Cerebellar cortex (tissue), 1 donor: ENCODE results near the gene C1QTNF6.
A peak's percentile ranks its signal among the peaks of the same experiment; 100 is the strongest.
"Not testable (repeated sequence)": the region's sequence is repeated elsewhere in the genome, so short reads cannot be mapped to it uniquely, and the experiment has no call there.

Source experiments
- DNase-seq: peaks from one replicate; pipeline ENCODE4 v3.0.0-alpha.2; 2015; ENCODE audit warnings: low spot score

C1QTNF6 gene

DNA sequence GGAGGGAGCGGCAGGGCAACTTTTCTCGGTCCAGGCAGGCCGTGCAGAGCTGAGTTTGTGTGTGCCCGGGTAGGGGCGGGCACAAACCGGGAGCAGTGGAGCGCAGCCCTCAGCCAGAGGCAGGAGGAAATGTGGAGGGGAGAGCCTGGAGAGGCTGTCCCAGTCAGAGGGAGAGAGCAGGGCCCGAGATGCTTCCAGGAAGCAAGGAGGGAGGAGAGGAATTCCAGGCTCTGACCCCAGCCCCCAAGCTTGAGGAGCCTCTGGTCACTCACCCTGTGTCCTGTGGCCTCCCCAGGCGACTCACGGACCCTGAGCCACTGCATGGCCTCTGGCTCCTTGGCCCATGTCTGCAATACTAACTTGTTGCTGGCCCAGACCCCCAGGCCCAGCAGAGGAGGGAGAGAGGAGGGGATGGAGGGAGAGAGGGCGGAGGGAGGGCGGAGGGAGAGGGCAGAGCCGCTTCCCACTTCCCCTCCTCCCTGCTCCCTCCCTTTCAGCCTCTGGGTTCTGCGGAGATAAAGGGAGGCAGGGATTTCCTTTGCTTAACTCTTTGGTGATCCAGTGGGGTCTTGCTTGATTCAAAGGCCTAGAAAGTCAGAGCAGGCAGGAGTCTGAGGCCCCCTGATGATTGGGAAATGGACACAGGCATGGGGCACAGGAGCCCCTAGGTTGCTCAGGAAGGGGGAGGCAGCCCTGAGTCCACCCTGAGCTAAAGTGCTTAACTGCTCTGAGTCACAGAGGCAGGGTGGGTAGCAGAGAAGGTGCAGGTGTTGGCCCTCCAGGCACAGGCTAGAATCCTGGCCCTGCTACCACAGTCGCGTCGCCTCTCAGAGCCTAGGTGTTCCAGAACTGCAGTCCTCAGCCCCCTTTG lies at the start of gene C1QTNF6:
Gene C1QTNF6, minus strand, starts transcription at position 357 of the 871 bp plus-strand sequence. Its CDS starts 34 bp downstream, at position 323.
- peak; percentile 38 for DNase-seq

DNA sequence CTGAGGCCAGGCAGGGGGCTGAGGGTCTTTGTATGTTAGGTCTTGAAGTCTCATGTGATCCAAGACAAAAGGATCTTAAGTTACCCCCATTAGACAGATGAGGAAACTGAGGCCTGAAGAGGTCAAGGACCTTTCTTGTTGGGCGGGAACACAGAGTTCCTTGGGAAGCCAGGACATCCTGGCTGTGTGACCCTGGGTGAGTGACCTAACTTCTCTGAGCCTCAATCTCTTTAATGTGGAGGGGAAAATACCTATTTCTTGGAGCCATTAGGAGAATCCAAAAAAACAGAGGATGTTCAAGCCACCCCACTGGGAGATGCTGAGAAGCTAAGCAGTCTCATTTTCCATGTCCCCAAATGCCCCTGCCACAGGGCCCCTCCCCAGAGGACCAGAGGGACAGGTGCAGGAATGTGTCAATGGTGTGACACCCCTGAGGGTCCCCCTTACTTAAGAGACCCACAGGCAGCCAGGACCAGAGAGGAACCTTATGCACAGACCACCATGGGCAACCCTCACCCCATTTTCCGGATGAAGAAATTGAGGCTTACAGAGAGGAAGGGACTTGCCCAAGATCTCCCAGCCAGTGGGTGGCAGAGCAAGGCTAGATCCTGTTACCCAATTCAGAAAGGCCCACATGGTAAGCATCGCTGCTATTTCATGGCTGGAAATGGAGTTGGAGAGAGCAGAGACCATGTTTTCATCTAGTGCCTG lies 48.0 kb upstream of the C1QTNF6 start:
- DNase-seq: no peak

DNA sequence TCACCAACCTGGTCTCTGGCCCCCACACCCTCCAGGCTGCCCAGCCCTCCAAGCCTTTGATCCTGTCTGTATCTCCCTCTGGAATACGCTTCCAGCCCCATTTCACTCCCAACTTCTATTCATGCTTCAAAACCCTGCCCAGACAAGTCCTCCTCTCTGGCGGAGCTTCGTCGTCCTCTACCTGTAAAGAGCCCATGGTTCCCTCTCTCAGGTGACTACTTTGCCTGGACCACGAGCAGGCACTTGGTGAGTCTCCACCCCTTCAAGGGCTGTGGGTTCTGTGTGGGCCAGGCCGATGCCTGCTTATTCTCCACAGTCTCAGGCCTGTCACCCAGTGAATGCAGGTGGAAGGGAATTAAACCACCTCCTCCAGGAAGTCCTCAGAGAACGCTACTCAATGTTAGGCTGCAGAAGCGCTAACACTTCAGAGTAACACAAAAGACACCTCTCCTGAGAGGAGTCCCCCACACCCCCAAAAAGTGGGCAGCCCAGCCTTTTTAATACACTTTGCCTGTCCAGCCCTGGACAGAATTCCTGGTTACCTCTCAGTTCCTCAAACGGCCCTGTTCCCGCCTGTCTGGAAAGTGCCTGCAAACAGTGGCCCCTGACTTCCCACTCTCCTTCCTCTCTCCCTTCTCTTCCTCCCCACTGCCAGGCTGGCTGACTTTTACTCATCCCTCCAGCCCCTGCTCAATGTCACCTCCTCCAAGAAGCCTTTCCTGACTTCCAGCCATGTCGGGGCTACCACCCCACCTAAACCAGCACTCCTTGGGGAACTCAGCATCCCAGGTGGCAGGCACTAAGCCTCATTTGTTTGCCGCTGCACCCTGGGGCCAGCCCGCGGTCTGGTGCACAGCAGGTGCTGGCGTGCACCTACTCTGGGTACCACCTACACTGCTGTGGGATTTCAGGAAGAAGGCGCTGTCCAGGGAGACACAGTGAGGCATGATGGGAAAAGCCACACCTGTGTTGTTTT lies 47.0 kb upstream of the C1QTNF6 start:
- no peak for DNase-seq

DNA sequence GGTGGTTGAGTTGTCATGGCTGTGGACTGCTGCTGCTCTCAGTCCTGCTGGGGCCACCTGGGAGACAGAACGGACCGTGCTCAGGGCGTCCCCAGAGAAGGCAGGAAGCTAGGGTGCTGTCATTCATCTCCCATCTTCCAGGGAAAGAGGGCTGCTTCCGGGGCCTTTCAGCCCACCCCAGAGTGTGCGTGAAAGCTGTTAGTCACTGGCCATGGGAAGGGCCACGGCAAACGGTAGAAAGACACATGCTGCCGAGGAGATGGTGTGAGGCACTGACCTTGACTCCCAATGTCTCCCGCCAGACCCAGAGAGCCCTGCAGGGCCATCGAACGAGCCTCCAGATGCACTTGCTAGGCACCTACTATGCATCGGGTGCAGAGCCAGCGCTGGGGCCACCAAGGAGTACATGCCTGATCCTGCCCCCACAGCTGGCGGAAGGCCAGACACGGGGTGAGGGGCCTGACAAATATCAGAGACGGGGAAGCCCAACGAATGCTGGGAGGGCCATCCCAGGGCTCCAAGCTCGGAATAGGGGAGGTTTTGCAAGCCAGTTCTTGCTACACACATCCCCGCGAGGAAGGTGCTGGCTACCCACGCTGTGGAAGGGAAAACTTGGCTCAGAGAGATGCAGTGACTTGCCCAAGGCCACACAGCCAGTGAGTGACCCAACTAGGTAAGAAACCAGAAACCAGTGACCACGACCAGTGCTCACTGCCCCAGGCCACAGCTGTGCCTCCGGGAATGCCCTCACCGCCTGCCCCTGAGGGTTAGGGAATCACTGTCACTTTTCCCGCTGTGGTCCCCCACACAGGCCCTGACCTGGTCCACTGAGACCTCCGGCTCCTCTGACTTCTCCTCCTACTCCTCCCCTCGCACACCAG lies 45.9 kb upstream of the C1QTNF6 start:
- DNase-seq: no peak

DNA sequence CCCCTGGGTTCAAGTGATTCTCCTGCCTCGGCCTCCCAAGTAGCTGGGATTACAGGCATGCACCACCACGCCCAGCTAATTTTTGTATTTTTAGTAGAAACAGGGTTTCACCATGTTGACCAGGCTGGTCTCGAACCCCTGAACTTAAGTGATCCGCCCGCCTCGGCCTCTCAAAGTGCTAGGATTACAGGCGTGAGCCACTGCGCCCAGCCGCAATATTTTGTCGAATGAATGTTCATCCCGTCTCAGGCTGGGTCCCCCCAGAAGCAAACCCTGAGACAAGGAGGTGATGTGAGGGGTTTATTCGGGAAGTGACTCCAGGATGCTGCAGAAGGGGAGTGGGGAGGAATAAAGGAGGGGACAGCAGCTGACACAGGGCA lies 45.3 kb upstream of the C1QTNF6 start:
- DNase-seq: not testable (repeated sequence)

DNA sequence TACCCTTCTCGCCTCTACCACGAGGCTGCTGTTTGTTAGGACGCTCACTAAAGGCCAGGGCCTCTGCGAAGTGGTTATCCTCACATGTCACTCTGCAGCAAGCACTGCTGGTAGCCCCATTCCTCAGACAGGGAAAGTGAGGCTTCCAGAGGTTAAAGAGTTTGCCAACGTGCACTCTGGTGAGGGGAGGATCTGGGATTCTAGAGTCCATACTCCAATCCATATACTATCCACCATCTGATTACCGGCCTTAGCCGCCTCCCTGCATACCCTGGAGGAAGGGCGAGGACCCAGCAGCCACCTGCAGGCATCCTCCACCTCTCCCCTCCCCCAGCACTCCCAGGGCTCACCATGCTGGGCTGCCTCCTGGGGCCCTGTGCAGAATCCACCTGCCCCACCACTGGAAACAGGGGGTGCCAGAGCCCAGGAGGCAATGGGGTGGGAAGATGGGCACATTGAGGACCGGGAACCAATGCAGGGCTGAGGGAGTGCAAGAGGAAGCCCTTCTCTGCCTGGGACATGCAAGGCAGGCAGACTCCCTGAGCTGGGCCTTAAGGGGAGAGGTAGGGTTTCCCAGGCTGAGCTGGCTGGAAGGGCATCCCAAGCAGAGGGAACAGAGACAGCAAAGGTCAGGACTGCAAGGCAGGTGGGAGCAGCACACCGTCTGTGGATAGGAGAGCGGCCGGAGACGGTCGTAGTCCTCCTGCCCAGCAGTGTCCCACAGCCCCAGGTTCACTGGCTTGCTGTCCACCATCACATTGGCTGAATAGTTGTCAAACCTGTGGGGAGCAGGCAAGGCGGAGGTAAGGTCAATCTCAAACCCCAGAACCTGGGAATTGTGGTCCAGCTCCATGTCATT lies 44.3 kb upstream of the C1QTNF6 start:
- no peak for DNase-seq

DNA sequence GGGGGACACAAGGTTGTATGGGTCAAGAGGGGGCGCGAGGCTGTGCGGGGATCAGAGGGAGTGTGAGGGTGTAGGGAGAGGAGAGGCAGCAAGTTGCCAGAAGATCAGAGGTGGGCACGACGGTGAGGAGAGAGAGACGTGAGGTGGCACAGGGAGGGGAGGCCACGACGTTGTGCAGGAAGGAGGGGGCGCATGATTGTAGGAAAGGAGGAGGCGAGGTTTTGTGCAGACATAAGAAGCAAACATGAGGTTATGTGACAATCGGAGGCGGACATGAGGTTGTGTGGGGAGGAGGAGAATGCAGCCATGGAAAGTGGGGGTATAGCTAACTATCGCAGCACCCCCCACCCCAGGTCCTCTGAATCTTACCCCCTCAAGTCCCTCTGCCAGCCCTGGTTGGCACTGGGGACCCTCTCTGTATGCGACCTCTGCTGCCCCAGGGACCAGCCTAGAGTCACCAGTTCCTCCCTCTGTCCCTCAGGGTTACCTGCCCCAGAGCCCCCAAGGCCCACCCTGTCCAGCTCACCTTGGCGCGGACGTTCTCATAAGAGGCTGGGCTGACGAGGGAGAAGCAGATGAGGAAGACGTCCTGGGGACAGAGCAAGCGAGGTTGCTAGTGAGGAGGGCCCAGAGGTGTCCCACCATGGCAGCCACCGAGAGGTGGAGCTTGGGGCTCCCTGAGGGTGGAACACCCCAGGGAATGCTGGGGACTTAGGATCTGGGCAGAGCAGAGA lies 43.5 kb upstream of the C1QTNF6 start:
- no peak for DNase-seq

DNA sequence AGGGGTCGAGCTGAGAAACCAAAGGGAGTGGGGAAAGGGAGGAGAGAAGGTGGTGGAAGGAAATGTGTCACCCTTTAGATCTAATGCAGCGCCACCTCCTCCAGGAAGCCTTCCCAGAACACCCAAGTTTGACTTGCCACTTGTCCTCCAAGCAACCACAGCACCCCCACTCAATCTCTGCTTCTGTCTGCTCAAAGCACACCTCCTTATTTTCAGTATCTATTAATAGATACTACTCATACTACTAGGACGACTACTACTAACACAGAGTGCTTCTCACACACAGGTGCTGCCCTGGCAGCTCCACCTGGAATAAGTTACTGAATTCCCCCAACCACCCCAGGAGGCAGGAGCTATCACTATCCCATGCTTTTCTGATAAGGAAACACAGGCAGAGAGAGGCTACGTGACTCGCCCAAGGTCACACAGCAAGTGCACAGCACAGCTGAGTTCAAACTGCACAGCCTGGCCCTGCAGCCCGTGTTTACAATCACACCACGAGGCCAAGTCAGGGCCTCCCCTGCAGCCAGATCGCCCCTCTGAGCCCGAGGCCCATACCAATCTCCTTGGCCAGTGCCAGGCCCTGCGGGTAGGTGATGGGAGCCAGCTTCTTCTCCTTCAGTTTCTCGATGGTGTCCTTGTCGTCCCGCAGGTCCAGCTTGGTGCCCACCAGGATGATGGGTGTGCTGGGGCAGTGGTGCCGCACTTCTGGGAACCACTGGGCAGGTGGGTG lies 42.8 kb upstream of the C1QTNF6 start:
- no peak for DNase-seq

DNA sequence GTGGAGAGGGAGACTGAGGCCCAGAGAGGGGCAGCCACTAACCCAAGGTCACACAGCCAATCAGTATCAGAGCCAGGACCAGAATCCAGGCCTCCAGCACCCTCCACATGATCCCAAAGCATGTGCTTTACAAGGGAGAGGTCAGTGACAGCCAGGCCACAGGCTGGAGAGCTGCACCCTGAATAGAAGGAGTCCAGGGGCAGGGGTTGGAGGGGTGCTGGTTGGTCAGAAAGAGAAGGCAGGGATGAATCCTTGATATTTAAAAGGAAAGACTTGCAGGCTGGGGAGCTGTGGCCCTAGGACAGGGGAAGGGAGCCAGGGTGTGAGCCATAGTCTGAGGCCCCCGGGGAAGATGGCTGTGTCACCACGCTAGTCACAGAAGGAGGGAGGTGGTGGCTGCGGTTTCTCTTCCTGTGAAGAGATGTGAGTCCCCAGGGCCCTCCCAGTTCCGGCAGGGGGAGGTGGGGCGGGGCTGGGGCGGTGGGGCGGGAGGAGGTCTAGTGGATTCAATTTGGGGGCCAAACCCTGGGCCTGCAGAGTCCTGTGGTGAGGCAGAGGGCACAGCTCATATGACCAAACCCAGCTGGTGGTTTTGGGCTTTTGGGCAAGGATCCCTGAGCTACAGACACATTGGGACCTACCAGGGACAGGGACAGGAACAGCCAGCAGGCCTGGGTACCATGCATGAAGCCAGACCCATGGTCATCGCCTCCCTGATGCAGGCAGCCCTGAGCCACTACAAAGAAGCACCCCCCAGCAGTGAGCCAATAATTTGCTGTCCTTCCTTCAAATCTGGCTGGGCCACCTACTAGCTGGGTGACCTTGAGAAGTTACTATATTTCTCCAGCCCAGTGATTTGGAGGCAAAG lies 42.0 kb upstream of the C1QTNF6 start:
- no peak for DNase-seq

DNA sequence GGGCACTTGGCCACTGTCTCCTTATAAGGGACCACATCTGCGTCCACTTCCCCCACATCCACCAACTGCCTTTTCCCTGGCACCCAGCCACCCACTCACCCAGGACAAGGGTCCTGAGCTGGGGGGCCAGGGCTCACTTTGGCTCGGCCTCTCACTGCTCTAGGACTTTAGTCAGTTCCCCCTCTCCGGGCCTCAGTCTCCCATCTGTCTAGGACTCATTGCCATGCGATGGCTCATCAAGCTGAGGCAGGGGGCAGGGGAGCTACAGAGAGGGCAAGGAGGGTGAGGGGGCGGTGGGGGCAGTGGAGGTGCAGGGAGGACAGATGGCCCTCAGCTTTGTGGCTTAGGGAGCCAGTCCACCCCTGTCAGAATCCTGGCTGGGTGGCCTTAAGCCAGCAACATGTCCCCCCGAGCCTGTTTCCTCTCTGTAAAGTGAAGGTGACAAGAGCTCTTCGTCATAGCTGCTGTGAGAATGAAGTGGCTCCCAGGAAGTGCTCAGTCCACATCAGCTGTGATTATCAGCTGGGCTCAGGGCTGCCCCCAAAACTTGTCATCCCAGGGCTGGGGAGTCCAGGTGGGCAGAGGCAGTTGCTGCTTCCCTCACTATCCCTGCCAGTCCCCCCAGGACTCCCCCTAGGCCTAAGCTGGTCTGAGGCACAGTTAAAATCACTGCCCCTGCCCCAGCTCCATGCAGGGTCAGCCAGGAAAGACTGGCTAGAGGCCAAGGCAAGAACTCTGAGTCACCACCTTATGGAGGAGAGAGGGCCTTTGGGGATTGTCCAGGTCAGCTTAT lies 41.2 kb upstream of the C1QTNF6 start:
- DNase-seq: no peak

DNA sequence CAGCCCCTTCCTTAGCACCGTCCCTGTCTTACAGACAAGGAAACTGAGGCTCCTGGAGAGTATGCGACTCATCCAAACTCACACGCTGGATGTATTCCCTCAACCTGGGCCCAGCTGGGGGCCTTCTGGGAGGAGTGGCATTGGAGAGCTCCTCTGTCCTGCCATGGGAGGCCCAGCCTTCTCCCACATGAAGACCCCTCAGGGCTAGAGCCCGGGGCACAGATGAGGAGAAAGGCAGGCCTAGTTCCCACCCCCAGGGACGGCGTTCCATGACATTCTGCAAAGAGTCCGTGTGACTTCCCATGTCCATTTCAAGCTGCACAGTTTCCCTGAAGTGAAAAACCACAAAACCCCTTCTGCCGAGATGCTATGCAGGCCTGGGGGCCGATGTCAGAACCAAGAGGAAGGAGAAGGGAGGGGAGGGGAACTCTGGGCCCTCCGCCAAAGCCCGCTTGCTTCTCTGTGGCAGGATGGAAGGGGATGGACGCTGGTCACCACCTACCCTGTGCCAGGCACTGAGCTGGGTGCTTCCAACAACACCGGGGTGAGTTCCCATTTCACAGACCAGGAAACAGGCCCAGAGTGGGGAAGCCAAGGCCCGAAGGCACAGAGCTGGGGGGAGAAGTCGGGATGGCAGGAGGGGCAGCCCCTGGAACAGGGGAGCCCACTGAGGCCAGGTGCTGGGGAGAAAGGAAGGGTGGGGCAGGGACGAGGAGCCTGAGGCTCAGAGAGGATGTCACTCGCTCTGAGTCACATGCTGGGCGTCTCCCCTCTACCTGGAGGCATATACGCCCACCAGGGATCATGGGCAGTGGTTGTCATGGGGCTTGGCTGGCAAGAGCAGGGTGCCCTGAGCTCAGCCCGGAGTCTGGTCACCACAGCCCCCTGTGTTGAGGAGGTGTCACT lies 40.3 kb upstream of the C1QTNF6 start:
- no peak for DNase-seq

DNA sequence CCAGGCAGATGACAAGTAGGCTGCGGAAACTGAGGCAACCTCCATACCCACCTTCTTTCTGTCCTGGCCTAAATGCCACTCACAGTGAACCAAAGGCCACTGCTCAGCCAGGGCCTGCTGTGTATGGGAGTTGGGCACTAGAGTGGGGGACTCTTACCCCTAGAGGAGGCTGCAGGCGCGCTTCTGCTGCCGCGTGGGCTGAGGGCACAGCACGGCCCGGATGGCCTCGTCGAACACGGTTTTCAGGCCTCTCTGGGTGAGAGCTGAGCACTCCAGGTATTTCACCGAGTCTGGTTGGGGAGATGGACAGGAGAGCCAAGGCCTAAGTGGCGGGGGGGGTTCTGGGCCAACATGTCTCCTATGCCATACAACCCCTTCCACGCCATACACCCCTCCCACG lies 38.5 kb upstream of the C1QTNF6 start:
- no peak for DNase-seq

DNA sequence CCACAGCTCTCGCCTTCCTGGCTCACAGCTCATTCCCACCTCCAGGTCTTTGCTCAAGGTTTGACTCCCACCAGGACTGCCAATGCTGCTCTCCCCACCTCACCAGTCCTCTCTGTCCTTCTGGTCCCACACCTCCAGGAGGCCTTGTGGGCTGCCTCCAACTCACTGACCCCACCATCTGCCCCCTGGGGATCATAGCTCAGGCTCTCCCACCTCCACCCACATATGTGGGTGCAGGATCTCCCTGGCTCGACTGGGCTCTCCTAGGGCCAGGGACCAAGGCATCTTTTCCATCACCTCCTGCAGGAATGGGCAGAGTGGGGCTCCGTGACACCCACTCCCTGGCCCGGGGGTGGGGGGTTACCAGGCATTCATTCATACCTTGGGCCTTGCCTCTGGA lies 38.0 kb upstream of the C1QTNF6 start:
- DNase-seq: no peak

DNA sequence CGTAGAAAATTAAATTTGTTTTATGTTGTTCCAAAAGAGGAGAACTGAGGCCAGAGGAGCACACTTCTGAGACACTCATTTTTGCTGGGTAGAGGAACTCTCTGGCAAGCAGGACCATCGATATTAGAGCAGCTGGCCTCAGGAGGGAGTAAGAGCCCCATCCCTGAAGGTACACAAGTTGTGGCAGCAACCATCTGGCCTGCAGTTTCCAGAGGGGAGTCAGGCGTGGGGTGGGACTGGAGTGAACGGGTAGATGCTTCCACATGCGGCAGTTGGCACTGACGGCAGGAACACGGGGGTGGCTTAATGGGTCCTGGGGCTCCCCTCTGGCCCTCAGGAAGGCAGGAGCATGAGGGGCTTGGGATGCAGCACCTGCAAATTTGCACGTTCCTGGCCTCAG lies 37.4 kb upstream of the C1QTNF6 start:
- peak; percentile 38 for DNase-seq

DNA sequence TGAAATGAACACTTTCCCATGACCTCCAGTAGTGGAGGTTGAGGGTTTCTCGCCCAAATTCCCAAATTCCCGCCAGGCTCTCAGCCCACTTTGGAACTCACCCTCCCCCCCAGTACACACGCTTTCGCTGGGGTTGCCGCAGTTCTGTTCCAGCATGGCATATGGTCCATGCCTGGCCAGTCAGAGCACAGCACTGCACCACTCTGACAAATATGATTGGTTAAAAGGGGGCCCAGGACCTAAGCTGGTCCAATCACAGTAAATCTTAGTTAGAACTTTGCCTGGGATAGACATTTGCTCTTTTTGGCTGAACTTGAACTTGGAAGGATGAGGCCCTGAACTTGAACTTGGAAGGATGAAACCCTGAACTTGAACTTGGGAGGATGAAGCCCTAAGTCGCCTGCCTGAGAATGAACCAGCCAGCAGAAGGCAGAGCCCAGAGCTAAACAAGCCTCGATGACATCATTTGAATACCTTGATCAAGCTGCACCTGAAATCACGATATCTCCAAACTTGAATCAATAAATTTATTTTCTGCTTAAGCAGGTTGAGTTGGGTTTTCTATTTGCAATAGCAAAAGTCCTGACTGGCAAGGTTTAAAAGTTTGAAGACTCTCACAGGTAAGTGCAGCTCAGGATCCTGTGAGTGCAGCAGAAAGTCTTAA lies 36.8 kb upstream of the C1QTNF6 start:
- no peak for DNase-seq
